ENCODE results near the gene CCDC116.
A peak's percentile ranks its signal among the peaks of the same experiment; 100 is the strongest.

Gene CCDC116

GRCh38 chr22:21622919-21623647, 9.5 kb upstream of the CCDC116 start:
- DNase-seq (ENCODE audit: extremely low spot score), result no peak
- CTCF ChIA-PET, result interaction anchor here (0.7 to 1.0 kb wide), 2 partner anchors 18 to 20 kb away, joined by 3 read pairs; no protein-coding TSS in a partner anchor
- TF ChIP-seq ARNT (IDR thresholded peaks at IDR 0.05), result no peak
- no peak for TF ChIP-seq ELF4 (IDR thresholded peaks at IDR 0.05)
- no peak for TF ChIP-seq ZNF384 (IDR thresholded peaks at IDR 0.05)
- TF ChIP-seq SP1 (IDR thresholded peaks at IDR 0.05), result no peak
- no peak for TF ChIP-seq FOXK2 (IDR thresholded peaks at IDR 0.05)
- no peak for TF ChIP-seq SUZ12 (IDR thresholded peaks at IDR 0.05)
- TF ChIP-seq LEF1 (IDR thresholded peaks at IDR 0.05; ENCODE audit: borderline replicate concordance), result no peak
- TF ChIP-seq NFRKB (IDR thresholded peaks at IDR 0.05), result no peak
- no peak for TF ChIP-seq FOXM1 (IDR thresholded peaks at IDR 0.05; ENCODE audit: borderline replicate concordance)
- POLR2A ChIA-PET, result no interaction called here

DNA sequence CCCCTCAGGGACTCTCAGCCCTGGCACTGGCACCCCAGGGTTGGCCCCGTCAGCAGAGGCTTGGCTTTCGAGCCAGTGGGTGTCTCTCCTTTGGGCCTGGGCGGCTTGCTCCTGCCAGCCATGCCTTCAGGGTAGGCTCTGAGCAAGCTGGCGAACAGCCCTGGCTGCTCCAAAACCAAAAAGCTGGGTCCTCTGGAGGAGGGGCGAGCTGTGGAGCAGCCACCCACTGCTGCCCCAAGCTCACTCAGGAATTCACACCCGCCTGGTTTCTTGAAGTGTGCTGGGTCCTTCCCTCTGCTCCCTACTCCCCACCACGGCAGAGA, 9.0 kb upstream of the CCDC116 start:
- POLR2A ChIA-PET, result interaction anchor here (1.2 kb wide), 1 partner anchor 56 kb away, joined by 3 read pairs; no protein-coding TSS in a partner anchor
- CTCF ChIA-PET, result interaction anchor here (1.0 to 2.1 kb wide), 2 partner anchors 18 to 20 kb away, joined by 3 to 11 read pairs; no protein-coding TSS in a partner anchor
- DNase-seq (ENCODE audit: extremely low spot score), result no peak
- no peak for TF ChIP-seq LEF1 (IDR thresholded peaks at IDR 0.05; ENCODE audit: borderline replicate concordance)
- no peak for TF ChIP-seq SUZ12 (IDR thresholded peaks at IDR 0.05)
- no peak for TF ChIP-seq PKNOX1 (IDR thresholded peaks at IDR 0.05)
- no peak for TF ChIP-seq NFRKB (IDR thresholded peaks at IDR 0.05)
- no peak for TF ChIP-seq ELF4 (IDR thresholded peaks at IDR 0.05)
- no peak for TF ChIP-seq TARDBP (IDR thresholded peaks at IDR 0.05)
- no peak for TF ChIP-seq SP1 (IDR thresholded peaks at IDR 0.05)
- TF ChIP-seq FOXK2 (IDR thresholded peaks at IDR 0.05), result no peak

- POLR2A ChIA-PET, result interaction anchor here (1.0 to 1.2 kb wide), 2 partner anchors 20 to 56 kb away, joined by 3 read pairs; no protein-coding TSS in a partner anchor
- DNase-seq (ENCODE audit: extremely low spot score), result peak; percentile 62
- CTCF ChIA-PET, result interaction anchor here (0.6 to 3.0 kb wide), 7 partner anchors 12 to 22 kb away, joined by 3 to 15 read pairs (median 4); no protein-coding TSS in a partner anchor
- TF ChIP-seq NFRKB (IDR thresholded peaks at IDR 0.05) (no peak), L3MBTL2 (conservative IDR thresholded peaks at IDR 0.05) (no peak), FOXA1 (IDR thresholded peaks at IDR 0.05) (no peak), ZNF384 (IDR thresholded peaks at IDR 0.05) (no peak), FOXM1 (IDR thresholded peaks at IDR 0.05; ENCODE audit: borderline replicate concordance) (no peak), HDGF (IDR thresholded peaks at IDR 0.05; ENCODE audit: borderline replicate concordance) (0 out of 2 replicates have a peak, but pooled peaks have one; percentile 44), PKNOX1 (IDR thresholded peaks at IDR 0.05) (no peak)
Measured at GRCh38 chr22:21624120-21624879, 8.3 kb upstream of the CCDC116 start.

DNA sequence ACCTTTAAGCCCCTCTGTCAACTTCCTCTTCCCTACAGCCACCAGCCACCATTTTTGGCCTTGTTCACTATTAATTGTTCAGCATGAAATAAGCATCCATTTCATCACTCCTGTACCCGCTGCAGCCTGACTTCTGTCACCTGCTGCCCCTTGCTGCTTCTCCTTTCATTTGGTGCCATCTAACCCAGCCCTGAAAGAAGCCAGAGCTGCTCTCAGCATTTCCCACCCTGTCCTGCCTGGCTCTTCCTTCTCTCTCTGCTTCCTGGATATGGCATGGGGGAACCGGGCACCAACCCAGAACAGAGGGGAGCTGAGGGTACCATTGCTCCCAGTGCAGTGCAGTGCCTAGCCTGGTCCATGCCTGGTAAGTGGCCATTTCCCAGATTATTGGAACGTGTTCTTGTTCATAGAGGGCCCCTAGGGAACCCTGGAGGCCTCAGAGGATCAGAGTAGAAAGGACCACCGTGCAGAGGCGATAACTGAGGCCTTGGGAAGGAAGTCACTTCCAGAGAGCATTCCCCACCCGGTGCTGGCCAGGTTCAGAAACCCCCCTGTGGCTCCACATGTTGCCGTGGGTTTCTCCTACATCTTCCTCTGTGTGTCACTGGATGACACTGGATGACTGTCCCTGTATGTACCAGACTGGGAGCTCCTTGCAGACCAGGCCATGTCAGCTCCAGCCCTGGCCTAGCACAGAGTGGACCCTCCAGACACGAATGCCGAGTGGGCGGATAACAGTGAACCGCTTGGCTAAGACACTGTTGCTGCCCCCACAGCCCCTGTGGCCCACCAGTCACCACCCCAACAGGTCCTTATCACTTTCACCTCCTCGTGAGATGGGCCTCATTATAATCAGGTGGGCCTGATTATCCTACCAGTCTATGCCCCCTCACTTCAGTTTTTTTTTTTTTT, 7.4 kb upstream of the CCDC116 start:
- TF ChIP-seq FOXK2 (IDR thresholded peaks at IDR 0.05) (no peak), L3MBTL2 (conservative IDR thresholded peaks at IDR 0.05) (no peak), ZNF384 (IDR thresholded peaks at IDR 0.05) (no peak; the same call in 1 of the 2 replicates), PKNOX1 (IDR thresholded peaks at IDR 0.05) (no peak), LEF1 (IDR thresholded peaks at IDR 0.05; ENCODE audit: borderline replicate concordance) (no peak), BHLHE40 (IDR thresholded peaks at IDR 0.05; ENCODE audit: borderline replicate concordance) (no peak), ARNT (IDR thresholded peaks at IDR 0.05) (no peak), CTBP1 (IDR thresholded peaks at IDR 0.05; ENCODE audit: borderline replicate concordance) (no peak), NFRKB (IDR thresholded peaks at IDR 0.05) (no peak), SUZ12 (IDR thresholded peaks at IDR 0.05) (no peak), TARDBP (IDR thresholded peaks at IDR 0.05) (no peak), HDGF (IDR thresholded peaks at IDR 0.05; ENCODE audit: borderline replicate concordance) (no peak; the same call in 1 of the 2 replicates)
- POLR2A ChIA-PET, result interaction anchor here (1.0 to 1.2 kb wide), 3 partner anchors 16 to 57 kb away, joined by 3 to 5 read pairs (median 3); partner anchors contain the start of gene SDF2L1
- no peak for DNase-seq (ENCODE audit: extremely low spot score)
- CTCF ChIA-PET, result interaction anchor here (0.6 to 3.0 kb wide), 9 partner anchors 12 to 23 kb away, joined by 3 to 15 read pairs (median 4); no protein-coding TSS in a partner anchor

GRCh38 chr22:21626073-21626734, 6.4 kb upstream of the CCDC116 start:
- DNase-seq (ENCODE audit: extremely low spot score), result no peak
- ChIA-PET POLR2A (interaction anchor here (1.1 to 1.3 kb wide), 2 partner anchors 12 to 16 kb away, joined by 3 to 16 read pairs; partner anchors contain the start of gene SDF2L1), CTCF (interaction anchor here (0.6 to 3.0 kb wide), 4 partner anchors 15 to 59 kb away, joined by 3 to 15 read pairs (median 6); partner anchors contain the start of gene SDF2L1)
- no peak for TF ChIP-seq CTBP1 (IDR thresholded peaks at IDR 0.05; ENCODE audit: borderline replicate concordance)
- TF ChIP-seq SP1 (IDR thresholded peaks at IDR 0.05), result no peak
- TF ChIP-seq ARNT (IDR thresholded peaks at IDR 0.05), result no peak
- TF ChIP-seq TARDBP (IDR thresholded peaks at IDR 0.05), result no peak
- TF ChIP-seq BHLHE40 (IDR thresholded peaks at IDR 0.05; ENCODE audit: borderline replicate concordance), result no peak
- TF ChIP-seq ELF4 (IDR thresholded peaks at IDR 0.05), result no peak
- no peak for TF ChIP-seq ZNF384 (IDR thresholded peaks at IDR 0.05)
- no peak for TF ChIP-seq SUZ12 (IDR thresholded peaks at IDR 0.05)
- TF ChIP-seq L3MBTL2 (conservative IDR thresholded peaks at IDR 0.05), result no peak
- TF ChIP-seq HDGF (IDR thresholded peaks at IDR 0.05; ENCODE audit: borderline replicate concordance), result no peak
- no peak for TF ChIP-seq LEF1 (IDR thresholded peaks at IDR 0.05; ENCODE audit: borderline replicate concordance)
- no peak for TF ChIP-seq FOXA1 (IDR thresholded peaks at IDR 0.05)
- TF ChIP-seq NFRKB (IDR thresholded peaks at IDR 0.05), result no peak
- no peak for TF ChIP-seq FOXM1 (IDR thresholded peaks at IDR 0.05; ENCODE audit: borderline replicate concordance)
- TF ChIP-seq FOXK2 (IDR thresholded peaks at IDR 0.05), result no peak
- no peak for TF ChIP-seq PKNOX1 (IDR thresholded peaks at IDR 0.05)
